ENCODE data around the gene ALK.

ALK gene

GRCh38 chr2:29797916-29798315, 123.5 kb downstream of the ALK start:
- TF ChIP-seq EGR1 (IDR thresholded peaks at IDR 0.05), result no peak
- TF ChIP-seq NFIC (IDR thresholded peaks at IDR 0.05), result no peak
- no peak for TF ChIP-seq TEAD4 (IDR thresholded peaks at IDR 0.05)
- TF ChIP-seq RAD21 (IDR thresholded peaks at IDR 0.05; ENCODE audit: low read depth), result no peak
- no peak for TF ChIP-seq EP300 (IDR thresholded peaks at IDR 0.05; ENCODE audit: borderline replicate concordance)
- no peak for TF ChIP-seq USF1 (IDR thresholded peaks at IDR 0.05)
- TF ChIP-seq CREB1 (IDR thresholded peaks at IDR 0.05; ENCODE audit: low read depth), result no peak
- TF ChIP-seq YY1 (IDR thresholded peaks at IDR 0.05; ENCODE audit: low read depth), result no peak
- TF ChIP-seq FOXM1 (IDR thresholded peaks at IDR 0.05; ENCODE audit: borderline replicate concordance, low read depth), result no peak

GRCh38 chr2:29796446-29796845, 124.9 kb downstream of the ALK start:
- TF ChIP-seq TEAD4 (IDR thresholded peaks at IDR 0.05) (no peak), YY1 (IDR thresholded peaks at IDR 0.05; ENCODE audit: low read depth) (no peak), CREB1 (IDR thresholded peaks at IDR 0.05; ENCODE audit: low read depth) (no peak), REST (IDR thresholded peaks at IDR 0.05; ENCODE audit: low read depth) (no peak), ZBTB7A (IDR thresholded peaks at IDR 0.05; ENCODE audit: low read depth) (no peak), USF1 (IDR thresholded peaks at IDR 0.05) (no peak), EGR1 (IDR thresholded peaks at IDR 0.05) (no peak)

- TF ChIP-seq CREB1 (IDR thresholded peaks at IDR 0.05; ENCODE audit: low read depth) (no peak), FOXM1 (IDR thresholded peaks at IDR 0.05; ENCODE audit: borderline replicate concordance, low read depth) (no peak), YY1 (IDR thresholded peaks at IDR 0.05; ENCODE audit: low read depth) (no peak), USF1 (IDR thresholded peaks at IDR 0.05) (no peak), NFIC (IDR thresholded peaks at IDR 0.05) (no peak), CEBPB (IDR thresholded peaks at IDR 0.05) (no peak), ZBTB7A (IDR thresholded peaks at IDR 0.05; ENCODE audit: low read depth) (no peak), MAX (IDR thresholded peaks at IDR 0.05) (no peak), EGR1 (IDR thresholded peaks at IDR 0.05) (no peak)
Observed at GRCh38 chr2:29789911-29790485, 131.4 kb downstream of the ALK start.

- TF ChIP-seq REST (IDR thresholded peaks at IDR 0.05; ENCODE audit: low read depth), result no peak
- TF ChIP-seq EGR1 (IDR thresholded peaks at IDR 0.05), result no peak
- no peak for TF ChIP-seq RAD21 (IDR thresholded peaks at IDR 0.05; ENCODE audit: low read depth)
- TF ChIP-seq TEAD4 (IDR thresholded peaks at IDR 0.05), result no peak
Observed at GRCh38 chr2:29787473-29788465, 133.6 kb downstream of the ALK start.

- TF ChIP-seq FOXM1 (IDR thresholded peaks at IDR 0.05; ENCODE audit: borderline replicate concordance, low read depth) (no peak), NFIC (IDR thresholded peaks at IDR 0.05) (no peak), CEBPB (IDR thresholded peaks at IDR 0.05) (no peak), REST (IDR thresholded peaks at IDR 0.05; ENCODE audit: low read depth) (no peak), RAD21 (IDR thresholded peaks at IDR 0.05; ENCODE audit: low read depth) (no peak)
Observed at GRCh38 chr2:29786361-29786760, 135.0 kb downstream of the ALK start.

Measured in Ishikawa (cell line).